ENCODE data around the gene DELE1.

Gene DELE1

GRCh38 chr5:141982626-141983025 lies 59.0 kb downstream of the DELE1 start:
- Histone ChIP-seq H3K4me3 (ENCODE audit: low read depth, low read length) (no peak overlapping the region), H3K36me3 (ENCODE audit: control insufficient read depth in 2 of 2, insufficient read depth in 1 of 2, low read length in 2 of 2) (peaks cover 85 to 91% of the 10 kb centered on the region in 2 experiments), H3K9me3 (ENCODE audit: control insufficient read depth, insufficient read depth, low read depth, low read length) (no peaks in the 10 kb centered on the region), H3K4me1 (ENCODE audit: control insufficient read depth, insufficient read depth, low read length) (no peaks in the 10 kb centered on the region), H3K27ac (ENCODE audit: extremely low read depth, low read depth, low read length) (no peak overlapping the region)
- CTCF ChIA-PET: no interaction called here
- POLR2A ChIA-PET: no interaction called here
- TF ChIP-seq ZBTB7A (tag by site-specific recombination; IDR thresholded peaks at IDR 0.05; ENCODE audit: low read depth) (no peak), ZSCAN18 (tag by site-specific recombination; IDR thresholded peaks at IDR 0.05) (no peak), ZNF510 (tag by site-specific recombination; IDR thresholded peaks at IDR 0.05; ENCODE audit: insufficient replicate concordance) (no peak), SCRT1 (tag by site-specific recombination; IDR thresholded peaks at IDR 0.05; ENCODE audit: borderline replicate concordance) (no peak), ZNF626 (tag by site-specific recombination; IDR thresholded peaks at IDR 0.05) (no peak), ZNF114 (tag by site-specific recombination; IDR thresholded peaks at IDR 0.05) (no peak), ZNF830 (tag by site-specific recombination; IDR thresholded peaks at IDR 0.05; ENCODE audit: low read depth) (no peak), ZNF639 (tag by site-specific recombination; IDR thresholded peaks at IDR 0.05) (no peak), ZNF747 (tag by site-specific recombination; IDR thresholded peaks at IDR 0.05) (no peak), ZNF140 (tag by site-specific recombination; IDR thresholded peaks at IDR 0.05) (no peak), SCRT2 (tag by site-specific recombination; IDR thresholded peaks at IDR 0.05) (no peak), MEIS1 (CRISPR knock-in tag; IDR thresholded peaks at IDR 0.05; ENCODE audit: borderline replicate concordance) (no peak), ZNF704 (tag by site-specific recombination; IDR thresholded peaks at IDR 0.05) (no peak), GLIS2 (tag by site-specific recombination; IDR thresholded peaks at IDR 0.05) (no peak), ZNF202 (tag by site-specific recombination; IDR thresholded peaks at IDR 0.05; ENCODE audit: borderline replicate concordance) (no peak), MZF1 (tag by site-specific recombination; IDR thresholded peaks at IDR 0.05; ENCODE audit: borderline replicate concordance) (no peak), ZNF426 (tag by site-specific recombination; IDR thresholded peaks at IDR 0.05) (no peak), ZNF416 (tag by site-specific recombination; IDR thresholded peaks at IDR 0.05) (no peak)
- TF ChIP-seq, protein P1, sequence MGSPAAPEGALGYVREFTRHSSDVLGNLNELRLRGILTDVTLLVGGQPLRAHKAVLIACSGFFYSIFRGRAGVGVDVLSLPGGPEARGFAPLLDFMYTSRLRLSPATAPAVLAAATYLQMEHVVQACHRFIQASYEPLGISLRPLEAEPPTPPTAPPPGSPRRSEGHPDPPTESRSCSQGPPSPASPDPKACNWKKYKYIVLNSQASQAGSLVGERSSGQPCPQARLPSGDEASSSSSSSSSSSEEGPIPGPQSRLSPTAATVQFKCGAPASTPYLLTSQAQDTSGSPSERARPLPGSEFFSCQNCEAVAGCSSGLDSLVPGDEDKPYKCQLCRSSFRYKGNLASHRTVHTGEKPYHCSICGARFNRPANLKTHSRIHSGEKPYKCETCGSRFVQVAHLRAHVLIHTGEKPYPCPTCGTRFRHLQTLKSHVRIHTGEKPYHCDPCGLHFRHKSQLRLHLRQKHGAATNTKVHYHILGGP (tag by site-specific recombination; IDR thresholded peaks at IDR 0.05): no peak
- TF ChIP-seq, protein P2, sequence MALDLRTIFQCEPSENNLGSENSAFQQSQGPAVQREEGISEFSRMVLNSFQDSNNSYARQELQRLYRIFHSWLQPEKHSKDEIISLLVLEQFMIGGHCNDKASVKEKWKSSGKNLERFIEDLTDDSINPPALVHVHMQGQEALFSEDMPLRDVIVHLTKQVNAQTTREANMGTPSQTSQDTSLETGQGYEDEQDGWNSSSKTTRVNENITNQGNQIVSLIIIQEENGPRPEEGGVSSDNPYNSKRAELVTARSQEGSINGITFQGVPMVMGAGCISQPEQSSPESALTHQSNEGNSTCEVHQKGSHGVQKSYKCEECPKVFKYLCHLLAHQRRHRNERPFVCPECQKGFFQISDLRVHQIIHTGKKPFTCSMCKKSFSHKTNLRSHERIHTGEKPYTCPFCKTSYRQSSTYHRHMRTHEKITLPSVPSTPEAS (tag by site-specific recombination; IDR thresholded peaks at IDR 0.05): no peak

DNA sequence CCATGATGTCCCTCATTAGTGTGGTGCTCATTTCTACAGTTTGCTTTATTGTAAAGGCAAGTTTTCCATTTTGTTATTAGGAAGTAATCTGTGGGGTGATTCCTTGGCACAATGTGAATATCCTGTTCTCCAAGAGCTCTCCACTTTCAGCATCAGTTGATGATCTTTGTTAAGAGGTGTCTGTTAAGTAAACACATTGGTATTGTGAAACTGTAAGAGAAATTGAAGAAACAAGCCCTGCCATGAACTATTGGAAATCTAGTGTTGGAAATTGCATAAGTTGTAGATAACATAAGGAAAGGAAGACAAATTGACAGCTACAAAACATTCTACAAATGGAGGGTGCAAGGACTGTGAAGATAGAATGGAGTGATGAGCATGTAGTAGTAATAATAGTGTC lies 62.4 kb downstream of the DELE1 start:
- Histone ChIP-seq H3K4me1 (ENCODE audit: control insufficient read depth, insufficient read depth, low read length) (no peaks in the 10 kb centered on the region), H3K4me3 (ENCODE audit: low read depth, low read length) (no peak overlapping the region), H3K27ac (ENCODE audit: extremely low read depth, low read depth, low read length) (no peak overlapping the region), H3K9me3 (ENCODE audit: control insufficient read depth, insufficient read depth, low read depth, low read length) (no peaks in the 10 kb centered on the region), H3K36me3 (ENCODE audit: control insufficient read depth in 2 of 2, insufficient read depth in 1 of 2, low read length in 2 of 2) (peaks cover 56 to 81% of the 10 kb centered on the region in 2 experiments)
- POLR2A ChIA-PET: no interaction called here
- CTCF ChIA-PET: interaction anchor here (1.7 kb wide), 1 partner anchor 159 kb away, joined by 7 read pairs; no protein-coding TSS in a partner anchor
- no peak for TF ChIP-seq ZNF704 (tag by site-specific recombination; IDR thresholded peaks at IDR 0.05)
- no peak for TF ChIP-seq GFI1B (tag by site-specific recombination; IDR thresholded peaks at IDR 0.05)
- TF ChIP-seq MZF1 (tag by site-specific recombination; IDR thresholded peaks at IDR 0.05; ENCODE audit: borderline replicate concordance): no peak
- TF ChIP-seq ZNF335 (tag by site-specific recombination; conservative IDR thresholded peaks at IDR 0.05): no peak
- TF ChIP-seq ZNF473 (tag by site-specific recombination; IDR thresholded peaks at IDR 0.05): no peak
- no peak for TF ChIP-seq ZNF558 (tag by site-specific recombination; IDR thresholded peaks at IDR 0.05)
- TF ChIP-seq ZNF16 (tag by site-specific recombination; IDR thresholded peaks at IDR 0.05; ENCODE audit: low read depth): no peak
- TF ChIP-seq ZBTB49 (tag by site-specific recombination; IDR thresholded peaks at IDR 0.05; ENCODE audit: low read depth): no peak

Data from HEK293 (cell line).